GM12892 (cell line): ENCODE measurements around the gene GREB1L.

ENCODE experiments used
- POLR2A ChIP-seq: IDR thresholded peaks from 2 replicates; pipeline ENCODE4 v1.6.1; 2011; ENCODE audit warnings: low read depth, low read length, control low read depth
- POLR2AphosphoS5 ChIP-seq: IDR thresholded peaks from 2 replicates; pipeline ENCODE4 v1.6.1; 2011; ENCODE audit warnings: low read depth, low read length, control low read depth

DNA sequence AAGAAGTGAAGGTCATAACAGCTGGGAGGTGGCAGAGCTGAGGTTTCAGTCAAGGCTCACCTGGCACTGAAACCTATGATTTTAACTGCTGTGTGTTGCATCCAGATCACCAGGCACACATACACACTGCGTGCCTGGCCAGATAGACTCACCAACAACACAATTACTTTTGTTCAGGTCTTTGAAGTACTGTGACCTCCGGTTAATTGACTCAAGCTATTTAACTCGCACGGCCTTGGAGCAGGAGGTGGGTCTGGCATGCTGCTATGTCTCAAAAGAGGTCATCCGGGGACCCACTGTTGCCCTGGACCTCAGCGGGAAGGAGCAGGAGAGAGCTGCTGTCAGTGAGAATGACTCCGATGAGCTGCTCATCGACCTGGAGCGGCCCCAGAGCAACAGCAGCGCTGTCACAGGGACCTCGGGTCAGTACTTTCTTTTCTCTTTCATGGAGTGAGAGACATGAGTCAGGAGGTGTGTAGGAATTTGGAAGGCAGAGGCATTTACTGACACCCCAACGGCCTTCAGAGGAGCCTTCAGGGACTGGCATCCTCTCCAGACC, 254.3 kb downstream of the GREB1L start:
- TF ChIP-seq POLR2A (no peak), POLR2AphosphoS5 (no peak)
